PFSK-1 (cell line): Measurements from ENCODE around the gene CDCP1.

Source experiments
- FOXP2 ChIP-seq: optimal IDR thresholded peaks from 2 replicates; pipeline ENCODE3; 2011; ENCODE audit warnings: borderline replicate concordance, control low read depth, inconsistent platforms; ENCODE audit not compliant: insufficient read depth; ENCODE audit errors: extremely low read length, extremely low read depth
- POLR2AphosphoS5 ChIP-seq: IDR thresholded peaks from 2 replicates; pipeline ENCODE4 v1.6.1; 2012; ENCODE audit warnings: low read depth, mild to moderate bottlenecking, control low read depth, low read length, moderate library complexity
- SIN3A ChIP-seq: IDR thresholded peaks from 2 replicates; pipeline ENCODE4 v1.6.1; 2012; ENCODE audit warnings: mild to moderate bottlenecking, low read length, moderate library complexity, borderline replicate concordance; ENCODE audit not compliant: insufficient read depth
- TAF1 ChIP-seq: IDR thresholded peaks from 2 replicates; pipeline ENCODE4 v1.6.1; 2012; ENCODE audit warnings: low read length, control low read depth, borderline replicate concordance; ENCODE audit not compliant: insufficient read depth
- TF ChIP-seq, protein P1 (sequence below), 2 experiments: IDR thresholded peaks; 2 replicates each; pipeline versions ENCODE4 v1.6.1 to v1.8.0; 2011 to 2012; ENCODE audit warnings: low read depth in 2 of 2, low read length in 2 of 2, control low read depth in 1 of 2, inconsistent platforms in 1 of 2, mild to moderate bottlenecking in 1 of 2, moderate library complexity in 1 of 2; ENCODE audit not compliant: insufficient read depth in 1 of 2

CDCP1 gene

DNA sequence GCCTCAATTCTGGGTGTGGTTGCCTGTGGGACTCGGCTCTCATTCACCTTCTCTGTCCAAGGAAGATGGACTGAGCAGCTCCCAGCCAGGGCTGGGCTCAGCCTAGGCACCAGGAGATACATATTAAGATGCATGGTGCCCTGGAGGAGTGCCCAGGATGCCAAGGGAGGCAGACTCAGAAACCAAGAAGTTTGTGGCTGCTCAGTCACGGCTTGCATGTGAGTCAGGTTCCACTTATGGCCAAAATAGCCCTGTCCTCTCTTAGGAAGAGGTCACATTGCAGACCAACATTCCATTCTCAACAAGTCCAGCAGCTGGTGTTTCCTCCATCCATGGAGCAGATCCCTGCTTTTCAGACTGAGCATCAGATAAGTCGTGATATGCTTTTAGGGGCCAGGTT is 21.8 kb downstream of the CDCP1 start:
- TF ChIP-seq SIN3A (no peak), POLR2AphosphoS5 (no peak), TAF1 (no peak), FOXP2 (no peak)
- TF ChIP-seq, protein P1, sequence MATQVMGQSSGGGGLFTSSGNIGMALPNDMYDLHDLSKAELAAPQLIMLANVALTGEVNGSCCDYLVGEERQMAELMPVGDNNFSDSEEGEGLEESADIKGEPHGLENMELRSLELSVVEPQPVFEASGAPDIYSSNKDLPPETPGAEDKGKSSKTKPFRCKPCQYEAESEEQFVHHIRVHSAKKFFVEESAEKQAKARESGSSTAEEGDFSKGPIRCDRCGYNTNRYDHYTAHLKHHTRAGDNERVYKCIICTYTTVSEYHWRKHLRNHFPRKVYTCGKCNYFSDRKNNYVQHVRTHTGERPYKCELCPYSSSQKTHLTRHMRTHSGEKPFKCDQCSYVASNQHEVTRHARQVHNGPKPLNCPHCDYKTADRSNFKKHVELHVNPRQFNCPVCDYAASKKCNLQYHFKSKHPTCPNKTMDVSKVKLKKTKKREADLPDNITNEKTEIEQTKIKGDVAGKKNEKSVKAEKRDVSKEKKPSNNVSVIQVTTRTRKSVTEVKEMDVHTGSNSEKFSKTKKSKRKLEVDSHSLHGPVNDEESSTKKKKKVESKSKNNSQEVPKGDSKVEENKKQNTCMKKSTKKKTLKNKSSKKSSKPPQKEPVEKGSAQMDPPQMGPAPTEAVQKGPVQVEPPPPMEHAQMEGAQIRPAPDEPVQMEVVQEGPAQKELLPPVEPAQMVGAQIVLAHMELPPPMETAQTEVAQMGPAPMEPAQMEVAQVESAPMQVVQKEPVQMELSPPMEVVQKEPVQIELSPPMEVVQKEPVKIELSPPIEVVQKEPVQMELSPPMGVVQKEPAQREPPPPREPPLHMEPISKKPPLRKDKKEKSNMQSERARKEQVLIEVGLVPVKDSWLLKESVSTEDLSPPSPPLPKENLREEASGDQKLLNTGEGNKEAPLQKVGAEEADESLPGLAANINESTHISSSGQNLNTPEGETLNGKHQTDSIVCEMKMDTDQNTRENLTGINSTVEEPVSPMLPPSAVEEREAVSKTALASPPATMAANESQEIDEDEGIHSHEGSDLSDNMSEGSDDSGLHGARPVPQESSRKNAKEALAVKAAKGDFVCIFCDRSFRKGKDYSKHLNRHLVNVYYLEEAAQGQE (IDR thresholded peaks at IDR 0.05; ENCODE audit: insufficient read depth in 1 of 2, low read depth in 2 of 2, low read length in 2 of 2), result no peak

GRCh38 chr3:45123581-45124269 is 22.5 kb downstream of the CDCP1 start:
- TF ChIP-seq FOXP2, result no peak
- TF ChIP-seq SIN3A, result no peak
- no peak for TF ChIP-seq POLR2AphosphoS5
- TF ChIP-seq, protein P1 (IDR thresholded peaks at IDR 0.05; ENCODE audit: insufficient read depth in 1 of 2, low read depth in 2 of 2, low read length in 2 of 2), result no peak
- no peak for TF ChIP-seq TAF1

GRCh38 chr3:45123030-45123429 is 23.1 kb downstream of the CDCP1 start:
- TF ChIP-seq TAF1 (no peak), FOXP2 (no peak)

DNA sequence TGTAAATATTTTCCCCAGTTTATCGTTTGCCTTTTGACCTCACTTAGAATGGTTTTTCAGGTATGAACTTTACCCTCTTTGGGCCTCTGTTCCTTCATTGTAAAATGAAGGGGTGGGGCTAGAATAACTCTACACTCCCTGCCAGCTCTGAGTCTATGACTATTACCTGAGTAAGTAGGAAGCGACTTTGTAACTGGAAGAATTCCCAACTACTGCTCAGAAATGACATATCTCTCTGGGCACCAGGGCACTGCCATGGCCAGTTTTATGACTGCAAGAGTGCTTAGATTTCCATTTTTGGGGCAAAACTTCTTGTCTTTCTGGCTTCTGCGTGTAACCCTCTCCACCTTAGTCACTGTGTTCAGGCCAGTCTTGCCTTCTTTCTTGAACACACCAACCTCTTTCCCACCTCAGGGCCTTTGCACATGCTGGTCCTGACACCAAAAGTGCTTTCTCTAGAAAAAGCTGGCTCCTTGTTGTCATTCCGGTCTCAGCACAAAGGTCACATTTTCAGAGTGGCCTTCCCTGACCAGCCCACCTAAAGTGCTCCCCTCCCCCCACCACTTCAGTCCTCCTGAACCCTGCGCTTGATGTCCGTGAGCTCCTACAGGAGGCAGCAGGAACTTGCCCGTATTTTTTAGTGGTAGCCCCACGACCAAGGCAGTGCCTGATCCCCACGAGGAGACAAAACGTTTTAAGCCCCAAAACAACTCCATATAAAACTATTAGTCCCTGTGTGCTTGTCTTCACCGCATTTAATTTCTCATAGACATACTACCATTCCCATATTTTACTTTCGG is 25.6 kb downstream of the CDCP1 start:
- no peak for TF ChIP-seq TAF1

DNA sequence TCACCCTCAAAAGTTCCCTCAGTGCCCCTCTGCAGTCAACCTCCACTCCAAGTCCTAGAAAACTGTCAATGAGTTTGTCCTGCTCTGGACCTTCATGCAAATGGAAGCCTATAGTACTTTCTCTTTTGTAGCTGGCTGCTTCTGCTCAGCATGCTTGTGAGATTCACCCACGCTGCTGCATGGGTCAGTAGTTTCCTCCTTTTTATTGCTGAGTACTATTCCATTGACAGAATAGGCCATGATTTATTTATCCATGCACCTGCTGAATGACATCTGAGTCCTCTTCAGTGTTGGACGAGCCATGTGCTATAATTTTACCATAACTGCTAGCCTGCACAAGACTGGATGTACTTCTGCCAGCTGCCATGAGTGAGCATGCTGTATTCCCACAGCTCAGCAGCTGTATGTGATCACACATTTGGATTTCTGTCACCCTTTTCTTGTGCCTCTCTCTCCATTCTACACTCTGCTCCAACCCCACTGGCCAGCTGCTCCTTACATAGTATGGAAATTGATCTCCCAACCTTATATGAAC is 26.3 kb downstream of the CDCP1 start:
- TF ChIP-seq, protein P1 (IDR thresholded peaks at IDR 0.05; ENCODE audit: insufficient read depth in 1 of 2, low read depth in 2 of 2, low read length in 2 of 2), result no peak
- TF ChIP-seq SIN3A (no peak), POLR2AphosphoS5 (no peak)

DNA sequence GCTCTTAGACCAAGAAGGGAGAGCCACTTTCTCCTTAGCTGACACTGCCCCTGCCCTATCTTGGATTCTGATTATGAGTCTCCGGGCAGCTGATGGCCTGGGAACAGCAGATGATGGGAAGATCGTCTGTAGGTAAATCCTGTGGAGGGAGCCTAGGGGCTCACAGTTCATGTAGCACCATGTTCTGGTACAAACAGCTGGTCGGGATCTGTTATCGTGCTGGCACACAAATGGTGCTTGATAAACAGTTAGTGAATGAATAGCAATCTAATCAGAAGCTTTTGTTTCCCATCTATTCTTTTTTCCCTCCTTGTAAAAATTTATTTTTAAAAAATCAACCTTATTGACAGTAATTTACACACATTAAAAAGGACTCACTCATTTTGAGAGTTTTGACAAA is 26.8 kb downstream of the CDCP1 start:
- no peak for TF ChIP-seq FOXP2
- no peak for TF ChIP-seq TAF1
- no peak for TF ChIP-seq POLR2AphosphoS5
- TF ChIP-seq, protein P1 (IDR thresholded peaks at IDR 0.05; ENCODE audit: insufficient read depth in 1 of 2, low read depth in 2 of 2, low read length in 2 of 2), result no peak
- TF ChIP-seq SIN3A, result no peak
